Ammon's horn (tissue), 1 donor: ENCODE measurements around the gene RGPD3.

Experiments
- DNase-seq: peaks from one replicate; pipeline ENCODE4 v3.0.0-alpha.2; 2016; ENCODE audit warnings: low spot score

The RGPD3 gene

DNA sequence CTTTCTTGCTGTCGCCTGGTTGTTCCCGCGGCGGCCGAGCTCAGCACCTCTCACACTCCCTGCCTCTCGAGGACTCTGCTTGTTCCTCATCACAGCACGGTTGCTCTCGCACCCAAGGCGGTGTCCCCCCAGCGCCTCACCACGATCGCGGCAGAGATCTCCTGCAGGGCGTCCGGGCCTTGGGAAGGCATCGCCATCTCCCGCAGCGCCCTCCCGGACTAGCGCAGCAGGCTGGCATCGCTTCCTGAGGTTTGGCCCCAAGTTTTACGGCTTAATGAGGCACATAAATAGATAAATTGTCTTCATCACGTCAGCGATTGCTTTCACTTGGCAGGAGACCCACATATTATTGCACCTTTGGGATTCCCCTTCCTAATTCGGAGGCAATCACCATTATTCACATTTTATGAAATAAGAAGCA is 125.4 kb downstream of the RGPD3 start:
- DNase-seq, result no peak

DNA sequence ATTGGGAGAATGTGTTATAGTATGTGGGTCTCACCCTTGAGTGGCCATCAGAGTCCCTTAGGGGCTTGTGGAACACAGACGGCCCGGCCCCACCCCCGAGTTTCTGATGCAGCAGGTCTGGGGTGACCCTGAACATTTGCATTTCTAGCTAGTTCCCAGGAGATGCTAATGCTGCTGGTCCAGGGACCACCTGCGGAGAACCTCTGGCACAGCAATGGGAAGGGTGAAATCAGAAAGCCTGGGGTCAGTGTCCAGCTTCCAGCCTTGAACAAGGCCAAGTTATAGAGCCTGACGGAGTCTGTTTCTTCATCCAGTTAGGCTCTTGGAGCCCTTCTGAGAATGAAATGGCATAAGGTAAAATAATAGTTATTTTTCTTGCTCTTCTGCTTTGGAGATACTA is 126.5 kb downstream of the RGPD3 start:
- no peak for DNase-seq
